Breast epithelium (tissue), 3 donors: ENCODE measurements around the gene EXOC3L1.

ENCODE experiments used
- CTCF ChIP-seq, 3 donors: fragments of 450-650 bp; IDR thresholded peaks; one replicate each; pipeline ENCODE4 v1.5.1; 2016 to 2017; ENCODE audit warnings: antibody characterized with exemption in 3 of 3, mild to moderate bottlenecking in 3 of 3, moderate library complexity in 3 of 3
- POLR2A ChIP-seq: fragments of 450-650 bp; IDR thresholded peaks from one replicate; pipeline ENCODE4 v1.6.1; 2016; ENCODE audit warnings: antibody characterized with exemption, mild to moderate bottlenecking, moderate library complexity
- POLR2AphosphoS5 ChIP-seq, 3 donors: sonication (generic); formaldehyde crosslinking; IDR thresholded peaks; one replicate each; pipeline ENCODE4 v1.6.1; 2017; ENCODE audit warnings: antibody characterized with exemption in 3 of 3

GRCh38 chr16:67234180-67234597, 44.3 kb upstream of the EXOC3L1 start:
- no peak for TF ChIP-seq CTCF (IDR thresholded peaks at IDR 0.05)
- no peak for TF ChIP-seq POLR2AphosphoS5 (IDR thresholded peaks at IDR 0.05)
- TF ChIP-seq POLR2A: no peak
